ENCODE results near the gene TXNL4B.
"Not testable (repeated sequence)": the region's sequence is repeated elsewhere in the genome, so short reads cannot be mapped to it uniquely, and the experiment has no call there.

Gene TXNL4B

GRCh38 chr16:72060405-72060804 is 33.0 kb downstream of the TXNL4B start:
- H3K4me3 ChIP-seq (ENCODE audit: low read depth, low read length), result no peak overlapping the region
- TF ChIP-seq, protein P1, sequence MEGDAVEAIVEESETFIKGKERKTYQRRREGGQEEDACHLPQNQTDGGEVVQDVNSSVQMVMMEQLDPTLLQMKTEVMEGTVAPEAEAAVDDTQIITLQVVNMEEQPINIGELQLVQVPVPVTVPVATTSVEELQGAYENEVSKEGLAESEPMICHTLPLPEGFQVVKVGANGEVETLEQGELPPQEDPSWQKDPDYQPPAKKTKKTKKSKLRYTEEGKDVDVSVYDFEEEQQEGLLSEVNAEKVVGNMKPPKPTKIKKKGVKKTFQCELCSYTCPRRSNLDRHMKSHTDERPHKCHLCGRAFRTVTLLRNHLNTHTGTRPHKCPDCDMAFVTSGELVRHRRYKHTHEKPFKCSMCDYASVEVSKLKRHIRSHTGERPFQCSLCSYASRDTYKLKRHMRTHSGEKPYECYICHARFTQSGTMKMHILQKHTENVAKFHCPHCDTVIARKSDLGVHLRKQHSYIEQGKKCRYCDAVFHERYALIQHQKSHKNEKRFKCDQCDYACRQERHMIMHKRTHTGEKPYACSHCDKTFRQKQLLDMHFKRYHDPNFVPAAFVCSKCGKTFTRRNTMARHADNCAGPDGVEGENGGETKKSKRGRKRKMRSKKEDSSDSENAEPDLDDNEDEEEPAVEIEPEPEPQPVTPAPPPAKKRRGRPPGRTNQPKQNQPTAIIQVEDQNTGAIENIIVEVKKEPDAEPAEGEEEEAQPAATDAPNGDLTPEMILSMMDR (IDR thresholded peaks at IDR 0.05; ENCODE audit: insufficient read depth, low read depth, low read length, missing control alignments), result no peak
- DNase-seq (ENCODE audit: low read depth), result no peak

- H3K4me3 ChIP-seq (ENCODE audit: low read depth, low read length); DNase-seq (ENCODE audit: low read depth): not testable (repeated sequence)
Observed at GRCh38 chr16:72059060-72059459, 34.4 kb downstream of the TXNL4B start.

DNA sequence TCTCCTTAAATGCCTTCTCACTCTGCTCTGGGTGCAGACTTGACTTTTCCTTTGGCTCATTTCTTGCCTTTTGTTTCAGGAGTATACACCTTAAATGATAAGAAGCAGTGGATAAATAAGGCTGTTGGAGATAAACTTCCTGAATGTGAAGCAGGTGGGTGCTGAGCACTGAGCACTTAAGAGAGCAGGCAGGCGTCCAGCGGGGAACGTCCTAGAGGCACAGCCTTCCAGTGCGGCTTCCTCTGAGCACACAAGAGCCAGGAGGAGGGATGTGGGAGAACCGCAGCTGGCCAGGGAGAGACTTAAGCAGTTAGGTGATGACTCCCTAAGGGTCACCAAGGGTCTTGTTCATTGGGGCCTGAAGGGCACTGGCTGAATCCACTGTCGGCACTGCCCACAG is 36.1 kb downstream of the TXNL4B start:
- not testable (repeated sequence) for DNase-seq (ENCODE audit: low read depth); H3K4me3 ChIP-seq (ENCODE audit: low read depth, low read length)

GRCh38 chr16:72055911-72056310 is 37.5 kb downstream of the TXNL4B start:
- DNase-seq (ENCODE audit: low read depth), result no peak
- TF ChIP-seq, protein P1 (IDR thresholded peaks at IDR 0.05; ENCODE audit: insufficient read depth, low read depth, low read length, missing control alignments), result no peak
- H3K4me3 ChIP-seq (ENCODE audit: low read depth, low read length), result no peak overlapping the region

GRCh38 chr16:72054254-72054847 is 39.1 kb downstream of the TXNL4B start, which contains the start of gene HP:
HP (plus strand) TSS chr16:72054505; CDS start chr16:72054653, 148 bp downstream.
- not testable (repeated sequence) for DNase-seq (ENCODE audit: low read depth); H3K4me3 ChIP-seq (ENCODE audit: low read depth, low read length)

- TF ChIP-seq, protein P1 (IDR thresholded peaks at IDR 0.05; ENCODE audit: insufficient read depth, low read depth, low read length, missing control alignments), result no peak
- H3K4me3 ChIP-seq (ENCODE audit: low read depth, low read length), result no peak overlapping the region
- DNase-seq (ENCODE audit: low read depth), result no peak
Observed at GRCh38 chr16:72051818-72052217, 41.6 kb downstream of the TXNL4B start.

DNA sequence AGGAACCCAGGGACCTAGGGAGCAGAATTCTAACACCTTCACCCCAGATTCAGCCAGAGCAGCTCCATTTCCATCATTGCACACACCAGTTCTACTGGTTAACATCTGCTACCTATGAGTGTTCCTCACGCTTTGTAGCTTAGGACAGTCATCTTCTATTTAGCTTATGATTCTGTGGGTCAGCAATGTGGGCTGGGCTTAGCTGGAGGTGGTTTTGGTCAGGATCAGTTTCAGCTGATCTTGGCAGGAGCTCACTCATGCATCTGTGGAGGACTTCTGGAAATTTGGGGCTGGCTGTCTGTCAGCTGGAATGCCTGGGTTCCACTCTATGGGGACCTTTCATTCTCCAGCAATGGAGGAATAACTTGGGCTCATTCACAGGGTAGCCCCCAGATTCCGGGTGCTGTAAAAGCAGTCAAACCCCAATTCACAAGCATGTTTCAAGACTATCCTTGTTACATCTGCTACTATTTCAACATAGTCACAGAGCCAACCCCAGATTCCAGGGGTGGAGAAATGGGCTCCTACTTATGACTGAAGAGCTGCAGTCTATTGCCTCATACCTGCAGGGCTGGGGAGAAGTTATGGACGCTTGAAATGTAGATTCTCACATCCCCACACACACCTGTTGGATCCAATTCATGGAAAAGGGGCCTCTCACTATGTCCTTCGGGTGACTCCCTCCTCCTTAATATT is 42.5 kb downstream of the TXNL4B start:
- TF ChIP-seq, protein P1 (IDR thresholded peaks at IDR 0.05; ENCODE audit: insufficient read depth, low read depth, low read length, missing control alignments), result no peak
- H3K4me3 ChIP-seq (ENCODE audit: low read depth, low read length), result no peak overlapping the region
- no peak for DNase-seq (ENCODE audit: low read depth)

GRCh38 chr16:72049110-72049509 is 44.3 kb downstream of the TXNL4B start:
- TF ChIP-seq, protein P1 (IDR thresholded peaks at IDR 0.05; ENCODE audit: insufficient read depth, low read depth, low read length, missing control alignments), result no peak
- no peak for DNase-seq (ENCODE audit: low read depth)
- H3K4me3 ChIP-seq (ENCODE audit: low read depth, low read length), result no peak overlapping the region

Data from GM12865 (cell line).